Transverse colon (tissue), 4 donors: ENCODE results near the gene TEC. TPM values are rescaled to one million over a fixed set of nuclear protein-coding genes. Genes with fewer than 3 reads are reported as not detected.

ENCODE experiments used
- DNase-seq: peaks from one replicate; pipeline ENCODE4 v3.0.0-alpha.2; 2019
- H3K27ac ChIP-seq, 4 donors: fragments of 200-600 bp; sonication (generic); 2 replicates each; pipeline ENCODE4 v1.5.1; 2016 to 2018; ENCODE audit warnings: inconsistent platforms in 4 of 4
- H3K27me3 ChIP-seq: fragments of 200-600 bp; sonication (generic); 2 replicates; pipeline ENCODE4 v1.5.1; 2017; ENCODE audit warnings: inconsistent platforms
- H3K36me3 ChIP-seq, 4 donors: fragments of 200-600 bp; sonication (generic); 2 replicates each; pipeline ENCODE4 v1.5.1; 2017 to 2019; ENCODE audit warnings: inconsistent platforms in 4 of 4
- H3K4me1 ChIP-seq, 4 donors: fragments of 200-600 bp; sonication (generic); 2 replicates each; pipeline ENCODE4 v1.5.1; 2017 to 2020; ENCODE audit warnings: inconsistent platforms in 4 of 4
- H3K4me3 ChIP-seq, 4 donors: fragments of 200-600 bp; sonication (generic); 1 replicate in 1 of 4; 2 replicates in 3 of 4; pipeline versions ENCODE4 v1.5.1 to v1.6.1; 2017 to 2019; ENCODE audit warnings: inconsistent platforms in 4 of 4
- H3K9me3 ChIP-seq, 2 donors: fragments of 200-600 bp; sonication (generic); 2 replicates each; pipeline ENCODE4 v1.5.1; 2017 to 2019; ENCODE audit warnings: inconsistent platforms in 2 of 2
- EP300 ChIP-seq: sonication (generic); formaldehyde crosslinking; IDR thresholded peaks from one replicate; pipeline ENCODE4 v1.6.1; 2017; ENCODE audit warnings: antibody characterized with exemption, low read depth
- POLR2A ChIP-seq: fragments of 450-650 bp; IDR thresholded peaks from one replicate; pipeline ENCODE4 v1.6.1; 2016; ENCODE audit warnings: antibody characterized with exemption, mild to moderate bottlenecking, moderate library complexity
- POLR2AphosphoS5 ChIP-seq, 3 donors: sonication (generic); formaldehyde crosslinking; IDR thresholded peaks; one replicate each; pipeline ENCODE4 v1.6.1; 2016; ENCODE audit warnings: antibody characterized with exemption in 3 of 3
- WGBS, 2 donors: methylation state at CpG; one replicate each; pipeline ENCODE4 v1.1.5; 2018; ENCODE audit warnings: low coverage in 1 of 2; 5-methylcytosine and 5-hydroxymethylcytosine counted together
- in situ Hi-C, 4 donors: fragments of 200-750 bp; cut with MboI; loops; one replicate each; pipeline versions ENCODE4 v1.15.0 to v1.15.1; 2017; ENCODE audit warnings: low sequenced_read_pairs in 3 of 4, low pct_ligation_motif_present in 1 of 4, low pct_unique_long_range_greater_than_20kb in 1 of 4
- intact Hi-C: fragments of 100-400 bp; cut with DNase I; formaldehyde crosslinking; loops from one replicate; pipeline ENCODE4 v1.15.1; 2023; ENCODE audit warnings: low total_unique reads
- total RNA-seq, 4 donors: library from RNA; depleted of rRNA; stranded (reverse); fragments of >200 nt; gene quantifications; one replicate each; pipeline ENCODE4 v1.1.0, GENCODE V29; 2016
- TF ChIP-seq, protein P1 (sequence below), 5 experiments: fragments of 200-600 bp in 3 of 5; fragments of 450-650 bp in 2 of 5; sonication (generic) in 3 of 5; IDR thresholded peaks; 1 replicate in 2 of 5; 2 replicates in 3 of 5; pipeline ENCODE4 v1.5.1; 2016 to 2017; ENCODE audit warnings: antibody characterized with exemption in 5 of 5, inconsistent platforms in 3 of 5, mild to moderate bottlenecking in 2 of 5, moderate library complexity in 1 of 5

TEC gene
- total RNA-seq, 4 donors from 2014 or later: 1.2 to 5.1 (median 3.3) TPM

DNA sequence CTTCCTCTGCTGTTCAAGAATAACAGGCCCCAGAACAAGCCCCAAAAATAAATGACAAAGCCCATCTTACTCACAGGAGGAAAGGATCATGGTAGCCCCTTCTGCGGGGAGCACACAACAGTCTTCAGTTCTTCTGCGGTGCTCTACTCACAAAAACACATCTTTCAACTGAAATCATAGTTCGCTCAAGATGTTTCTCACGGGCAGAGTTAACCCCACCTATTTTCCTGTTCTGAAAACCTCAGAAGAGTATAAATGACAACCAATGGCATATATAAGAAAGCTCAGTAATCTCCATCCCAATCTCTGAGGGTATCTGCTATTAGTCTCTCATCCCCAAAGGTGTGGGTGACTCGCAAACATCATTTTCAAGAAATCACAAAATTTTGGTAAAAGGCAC, 135.6 kb downstream of the TEC start, which contains the start of gene TXK:
Gene TXK, minus strand, starts transcription at position 170 of the 400 bp plus-strand sequence. Its CDS starts 80 bp downstream, at position 90.
- Histone ChIP-seq H3K27ac (no peak within 1 kb of the TSS), H3K27me3 (no peaks in the 10 kb centered on the region), H3K4me3 (peak within 1 kb of the TSS in 1 of 4 donors; percentile 3), H3K36me3 (peaks cover 0 to 5% (median 0%) of the 10 kb centered on the region in 4 donors), H3K4me1 (peaks cover 0 to 10% (median 5%) of the 10 kb centered on the region in 4 donors), H3K9me3 (no peaks in the 10 kb centered on the region)
- no peak for DNase-seq
- no peak for TF ChIP-seq POLR2A
- WGBS, 2 donors: 81 to 90% methylated on average over 3 to 5 of the region's 5 CpGs
- intact Hi-C loops (no loop called here), in situ Hi-C loops (loop anchor here in 1 of 4 donors (10.0 kb wide), 1 partner anchor 161 kb away; no protein-coding TSS in a partner anchor)

DNA sequence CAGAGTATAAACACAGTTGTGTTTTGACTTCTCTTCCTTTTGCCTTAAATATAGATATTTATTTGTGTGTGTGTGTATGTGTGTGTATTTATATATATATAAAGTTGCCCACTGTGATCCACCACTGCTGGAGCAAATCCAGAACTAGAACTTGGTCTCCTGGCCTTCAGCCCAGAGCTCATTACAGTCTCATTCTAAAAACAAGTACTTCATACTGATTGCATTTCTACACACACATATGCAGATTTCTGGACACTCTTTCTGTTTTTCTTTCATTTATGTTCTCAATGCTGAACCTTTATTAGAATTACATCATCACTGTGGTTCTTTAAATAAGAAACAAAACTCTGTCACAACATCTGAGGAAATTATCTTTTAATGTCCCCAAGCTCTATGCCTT, 136.0 kb downstream of the TEC start:
- intact Hi-C loops (no loop called here), in situ Hi-C loops (loop anchor here in 1 of 4 donors (10.0 kb wide), 1 partner anchor 161 kb away; no protein-coding TSS in a partner anchor)
- TF ChIP-seq POLR2A (no peak), POLR2AphosphoS5 (IDR thresholded peaks at IDR 0.05) (no peak), EP300 (no peak)
- TF ChIP-seq, protein P1, sequence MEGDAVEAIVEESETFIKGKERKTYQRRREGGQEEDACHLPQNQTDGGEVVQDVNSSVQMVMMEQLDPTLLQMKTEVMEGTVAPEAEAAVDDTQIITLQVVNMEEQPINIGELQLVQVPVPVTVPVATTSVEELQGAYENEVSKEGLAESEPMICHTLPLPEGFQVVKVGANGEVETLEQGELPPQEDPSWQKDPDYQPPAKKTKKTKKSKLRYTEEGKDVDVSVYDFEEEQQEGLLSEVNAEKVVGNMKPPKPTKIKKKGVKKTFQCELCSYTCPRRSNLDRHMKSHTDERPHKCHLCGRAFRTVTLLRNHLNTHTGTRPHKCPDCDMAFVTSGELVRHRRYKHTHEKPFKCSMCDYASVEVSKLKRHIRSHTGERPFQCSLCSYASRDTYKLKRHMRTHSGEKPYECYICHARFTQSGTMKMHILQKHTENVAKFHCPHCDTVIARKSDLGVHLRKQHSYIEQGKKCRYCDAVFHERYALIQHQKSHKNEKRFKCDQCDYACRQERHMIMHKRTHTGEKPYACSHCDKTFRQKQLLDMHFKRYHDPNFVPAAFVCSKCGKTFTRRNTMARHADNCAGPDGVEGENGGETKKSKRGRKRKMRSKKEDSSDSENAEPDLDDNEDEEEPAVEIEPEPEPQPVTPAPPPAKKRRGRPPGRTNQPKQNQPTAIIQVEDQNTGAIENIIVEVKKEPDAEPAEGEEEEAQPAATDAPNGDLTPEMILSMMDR (IDR thresholded peaks at IDR 0.05): no peak
- Histone ChIP-seq H3K4me1 (peaks cover 0 to 11% (median 5%) of the 10 kb centered on the region in 4 donors), H3K4me3 (no peak overlapping the region), H3K27me3 (no peaks in the 10 kb centered on the region), H3K9me3 (no peaks in the 10 kb centered on the region), H3K27ac (no peak overlapping the region), H3K36me3 (peaks cover 0 to 5% (median 0%) of the 10 kb centered on the region in 4 donors)
- DNase-seq: no peak

DNA sequence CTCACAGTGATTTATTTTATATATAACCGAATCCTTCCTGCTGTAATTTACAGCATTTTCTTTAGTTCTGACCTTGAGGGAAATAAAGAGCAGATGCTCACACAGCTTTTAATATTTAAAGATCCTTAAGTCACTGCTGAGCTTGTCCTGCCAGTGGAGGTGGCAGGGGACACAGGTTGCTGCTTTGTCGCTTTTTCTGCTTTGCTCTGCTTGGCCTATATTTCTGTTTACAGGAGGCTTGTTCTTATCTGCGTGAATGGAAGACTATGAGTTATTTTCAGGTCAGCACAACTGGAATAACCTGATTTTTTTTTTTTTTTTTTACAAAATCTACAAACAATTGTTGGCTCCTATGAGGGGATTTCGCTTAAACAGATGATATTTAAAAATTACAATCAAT, 137.9 kb downstream of the TEC start:
- Histone ChIP-seq H3K9me3 (no peaks in the 10 kb centered on the region), H3K27me3 (no peaks in the 10 kb centered on the region), H3K36me3 (peaks cover 0 to 5% (median 0%) of the 10 kb centered on the region in 4 donors), H3K4me1 (peaks cover 0 to 26% (median 15%) of the 10 kb centered on the region in 4 donors), H3K4me3 (no peak overlapping the region), H3K27ac (no peak overlapping the region)
- intact Hi-C loops: no loop called here
- in situ Hi-C loops: loop anchor here in 1 of 4 donors (10.0 kb wide), 1 partner anchor 163 kb away; no protein-coding TSS in a partner anchor
- TF ChIP-seq POLR2AphosphoS5 (IDR thresholded peaks at IDR 0.05) (no peak), EP300 (no peak), POLR2A (no peak)
- TF ChIP-seq, protein P1 (IDR thresholded peaks at IDR 0.05): no peak
- WGBS, 2 donors: 54 to 69% methylated on average over 3 to 4 of the region's 4 CpGs
- DNase-seq: no peak

DNA sequence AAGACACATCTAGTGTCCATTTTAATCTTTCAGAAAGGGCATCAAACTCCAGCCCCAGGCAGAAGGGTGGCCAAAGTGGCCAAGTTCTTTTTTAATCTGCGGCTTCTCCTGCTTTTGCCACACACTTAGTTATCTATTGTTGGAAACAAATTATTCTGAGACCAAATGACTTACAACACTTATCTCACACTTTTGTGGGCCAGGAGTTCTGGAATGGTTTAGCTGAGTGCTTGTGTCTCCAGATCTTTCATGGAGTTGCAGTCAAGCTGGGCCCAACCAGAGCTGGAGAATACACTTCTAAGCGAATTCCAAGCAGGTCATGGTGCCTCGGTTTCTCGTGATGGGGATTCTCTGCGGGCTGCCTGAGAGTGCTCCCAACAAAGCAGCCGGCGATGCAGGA, 139.5 kb downstream of the TEC start:
- intact Hi-C loops: no loop called here
- no peak for DNase-seq
- H3K27me3 ChIP-seq: no peaks in the 10 kb centered on the region
- WGBS, 2 donors: 97 to 100% methylated on average over 1 to 7 of the region's 7 CpGs
- TF ChIP-seq EP300 (no peak), POLR2AphosphoS5 (IDR thresholded peaks at IDR 0.05) (no peak), POLR2A (no peak)
- TF ChIP-seq, protein P1 (IDR thresholded peaks at IDR 0.05): no peak
- in situ Hi-C loops: loop anchor here in 1 of 4 donors (10.0 kb wide), 1 partner anchor 165 kb away; no protein-coding TSS in a partner anchor
- H3K9me3 ChIP-seq: no peaks in the 10 kb centered on the region
- H3K36me3 ChIP-seq: no peaks in the 10 kb centered on the region
- H3K27ac ChIP-seq: peak overlapping the region in 1 of 4 donors; percentile 15
- peaks cover 0 to 26% (median 15%) of the 10 kb centered on the region in 4 donors for H3K4me1 ChIP-seq
- H3K4me3 ChIP-seq: no peak overlapping the region
